ENCODE data around the gene IGF2. TPM values are rescaled to one million over a fixed set of nuclear protein-coding genes. Genes with fewer than 3 reads are reported as not detected.
"Not testable (repeated sequence)": the region's sequence is repeated elsewhere in the genome, so short reads cannot be mapped to it uniquely, and the experiment has no call there.

Gene IGF2
- total and polyA plus RNA-seq, 2 donors (not counting 1 experiment from before 2014, with no cell fraction given): not detected

- peaks cover 0 to 3% (median 0%) of the 10 kb centered on the region in 3 donors for H3K9me3 ChIP-seq (ENCODE audit: control extremely low read depth in 1 of 3, control insufficient read depth in 2 of 3, insufficient read depth in 1 of 3, low read length in 2 of 3)
- Mint-ChIP-seq H3K4me1 (no peaks in the 10 kb centered on the region), H3K27me3 (peaks cover 3% of the 10 kb centered on the region), H3K27ac (no peak overlapping the region), H3K9me3 (ENCODE audit: insufficient read depth) (no peaks in the 10 kb centered on the region), H3K4me3 (no peak overlapping the region)
- H3K4me3 ChIP-seq (ENCODE audit: control extremely low read depth in 1 of 5, extremely low read depth in 1 of 5, insufficient read depth in 1 of 5, low read depth in 2 of 5, low read length in 4 of 5): no peak overlapping the region
- no peak for DNase-seq
- intact Hi-C loops (cut with micrococcal nuclease): no loop called here
- H3K4me1 ChIP-seq (ENCODE audit: control insufficient read depth in 2 of 2, insufficient read depth in 2 of 2, low read length in 2 of 2): no peaks in the 10 kb centered on the region
- ATAC-seq (ENCODE audit: low read depth): no peak
- no peak overlapping the region for H3K4me2 ChIP-seq (replicated peaks; ENCODE audit: low read depth, low read length, poor library complexity, severe bottlenecking)
- H4K20me1 ChIP-seq (ENCODE audit: control insufficient read depth, insufficient read depth, low read length, poor library complexity, severe bottlenecking): no peaks in the 10 kb centered on the region
- H3K9ac ChIP-seq (ENCODE audit: low read length): no peak overlapping the region
- ChIA-PET CTCF (interaction anchor here (1.5 kb wide), 1 partner anchor 241 kb away, joined by 3 read pairs; no protein-coding TSS in a partner anchor), POLR2A (no interaction called here)
- no peak overlapping the region for H3K27ac ChIP-seq (ENCODE audit: low read length in 2 of 2)
- H3K36me3 ChIP-seq (replicated peaks in 1 of 2; ENCODE audit: control extremely low read depth in 1 of 2, control insufficient read depth in 1 of 2, extremely low read depth in 1 of 2, insufficient read depth in 2 of 2, low read length in 1 of 2): no peaks in the 10 kb centered on the region
- H3K27me3 ChIP-seq (replicated peaks in 1 of 4; ENCODE audit: control extremely low read depth in 1 of 4, control insufficient read depth in 3 of 4, insufficient read depth in 4 of 4, low read length in 3 of 4): no peaks in the 10 kb centered on the region
- 86% methylated on average over 10 of the region's 10 CpGs for WGBS (ENCODE audit: insufficient coverage)
- no peaks in the 10 kb centered on the region for H3K79me2 ChIP-seq (ENCODE audit: control insufficient read depth, insufficient read depth, low read length)
- no peak overlapping the region for H2AFZ ChIP-seq (ENCODE audit: insufficient read depth, low read depth, low read length, poor library complexity, severe bottlenecking)
- no peak for TF ChIP-seq CTCF (IDR thresholded peaks at IDR 0.05)
These were observed 40.3 kb upstream of the IGF2 start for GRCh38 chr11:2179516-2179915.

DNA sequence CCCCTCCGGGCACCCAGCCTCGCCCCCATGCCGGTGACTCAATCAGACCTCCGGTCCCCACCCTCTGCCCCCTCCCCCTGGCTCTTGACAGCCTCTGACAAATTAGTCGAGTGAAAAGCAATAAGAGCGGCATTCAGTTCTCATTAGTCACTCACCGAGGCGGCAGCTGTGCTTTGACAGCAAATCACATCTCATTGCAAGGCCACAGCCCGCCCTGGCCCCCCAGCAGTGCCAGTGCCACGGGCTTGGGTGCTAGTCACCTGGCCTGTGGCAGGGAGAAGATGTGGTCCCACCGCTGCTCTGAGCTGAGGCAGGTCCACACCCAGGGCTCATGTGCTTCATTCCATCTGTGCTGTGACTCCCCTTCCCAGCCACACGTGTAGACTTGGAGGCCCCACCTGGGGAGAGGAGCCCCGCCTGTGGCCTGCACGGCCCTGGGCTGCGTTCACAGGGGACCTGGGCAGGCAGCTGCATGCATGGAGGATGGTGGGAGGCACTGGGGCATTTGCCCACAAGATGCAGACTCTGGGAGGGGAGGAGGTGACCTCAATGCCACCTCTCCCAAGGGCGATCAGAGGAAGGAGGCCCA, 39.8 kb upstream of the IGF2 start:
- no peaks in the 10 kb centered on the region for H3K4me1 ChIP-seq (ENCODE audit: control insufficient read depth in 2 of 2, insufficient read depth in 2 of 2, low read length in 2 of 2)
- H3K36me3 ChIP-seq (replicated peaks in 1 of 2; ENCODE audit: control extremely low read depth in 1 of 2, control insufficient read depth in 1 of 2, extremely low read depth in 1 of 2, insufficient read depth in 2 of 2, low read length in 1 of 2): no peaks in the 10 kb centered on the region
- no peaks in the 10 kb centered on the region for H3K27me3 ChIP-seq (replicated peaks in 1 of 4; ENCODE audit: control extremely low read depth in 1 of 4, control insufficient read depth in 3 of 4, insufficient read depth in 4 of 4, low read length in 3 of 4)
- Mint-ChIP-seq H3K4me1 (no peaks in the 10 kb centered on the region), H3K27me3 (peaks cover 3% of the 10 kb centered on the region), H3K9me3 (ENCODE audit: insufficient read depth) (no peaks in the 10 kb centered on the region), H3K27ac (no peak overlapping the region), H3K4me3 (no peak overlapping the region)
- TF ChIP-seq EZH2 (IDR thresholded peaks at IDR 0.05; ENCODE audit: borderline replicate concordance, insufficient read depth, low read depth, low read length, poor library complexity, severe bottlenecking): no peak
- TF ChIP-seq CTCF (IDR thresholded peaks at IDR 0.05): no peak
- ChIA-PET POLR2A (no interaction called here), CTCF (interaction anchor here (1.5 kb wide), 1 partner anchor 242 kb away, joined by 3 read pairs; no protein-coding TSS in a partner anchor)
- no peak overlapping the region for H3K9ac ChIP-seq (ENCODE audit: low read length)
- ATAC-seq (ENCODE audit: low read depth) (no peak), DNase-seq (no peak)
- H3K4me2 ChIP-seq (replicated peaks; ENCODE audit: low read depth, low read length, poor library complexity, severe bottlenecking): no peak overlapping the region
- 66% methylated on average over 15 of the region's 16 CpGs for WGBS (ENCODE audit: insufficient coverage)
- H3K9me3 ChIP-seq (ENCODE audit: control extremely low read depth in 1 of 3, control insufficient read depth in 2 of 3, insufficient read depth in 1 of 3, low read length in 2 of 3): peaks cover 0 to 3% (median 0%) of the 10 kb centered on the region in 3 donors
- no peaks in the 10 kb centered on the region for H4K20me1 ChIP-seq (ENCODE audit: control insufficient read depth, insufficient read depth, low read length, poor library complexity, severe bottlenecking)
- H2AFZ ChIP-seq (ENCODE audit: insufficient read depth, low read depth, low read length, poor library complexity, severe bottlenecking): no peak overlapping the region
- intact Hi-C loops (cut with micrococcal nuclease): no loop called here
- H3K79me2 ChIP-seq (ENCODE audit: control insufficient read depth, insufficient read depth, low read length): no peaks in the 10 kb centered on the region
- no peak overlapping the region for H3K27ac ChIP-seq (ENCODE audit: low read length in 2 of 2)
- no peak overlapping the region for H3K4me3 ChIP-seq (ENCODE audit: control extremely low read depth in 1 of 5, extremely low read depth in 1 of 5, insufficient read depth in 1 of 5, low read depth in 2 of 5, low read length in 4 of 5)

DNA sequence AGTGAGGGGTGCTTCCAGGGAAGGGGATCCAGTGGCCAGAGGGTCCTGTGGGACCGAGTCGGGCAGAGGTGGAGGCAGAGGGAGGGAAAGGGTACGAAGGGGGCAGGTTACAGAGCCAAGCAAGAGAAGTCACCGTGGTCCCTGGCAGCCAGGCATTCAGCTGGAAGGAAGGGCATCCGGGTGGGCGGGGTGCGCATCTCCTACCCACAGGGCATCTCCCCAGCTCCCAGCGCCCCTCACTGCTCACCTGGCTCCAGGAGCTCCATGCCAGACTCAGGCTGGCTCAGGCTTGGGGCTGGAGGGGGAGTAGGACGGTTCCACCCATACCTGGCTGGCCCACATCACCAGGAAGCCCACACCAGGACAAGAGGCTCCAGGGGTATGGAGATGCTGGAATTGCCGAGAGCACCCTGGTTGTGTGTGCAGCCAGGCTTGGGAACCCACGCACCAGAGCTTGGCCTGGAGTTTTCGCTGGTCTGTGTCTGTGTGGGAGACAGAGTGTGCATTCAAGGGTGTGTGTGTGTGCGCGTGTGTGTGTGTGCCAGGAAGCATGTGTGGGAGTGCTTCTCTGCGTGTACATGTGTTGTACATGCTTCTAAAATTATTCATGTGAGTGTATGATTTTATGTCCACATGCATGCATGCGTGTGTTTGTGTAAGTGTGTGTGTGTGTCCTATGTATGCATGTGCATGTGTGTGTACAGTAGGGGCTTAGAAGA, 39.0 kb upstream of the IGF2 start:
- H3K27ac ChIP-seq (ENCODE audit: low read length in 2 of 2); H3K4me2 ChIP-seq (replicated peaks; ENCODE audit: low read depth, low read length, poor library complexity, severe bottlenecking); H2AFZ ChIP-seq (ENCODE audit: insufficient read depth, low read depth, low read length, poor library complexity, severe bottlenecking); H3K27ac Mint-ChIP-seq; H3K27me3 ChIP-seq (replicated peaks in 1 of 4; ENCODE audit: control extremely low read depth in 1 of 4, control insufficient read depth in 3 of 4, insufficient read depth in 4 of 4, low read length in 3 of 4); H3K9me3 ChIP-seq (ENCODE audit: control extremely low read depth in 1 of 3, control insufficient read depth in 2 of 3, insufficient read depth in 1 of 3, low read length in 2 of 3); H4K20me1 ChIP-seq (ENCODE audit: control insufficient read depth, insufficient read depth, low read length, poor library complexity, severe bottlenecking); DNase-seq; H3K4me1 ChIP-seq (ENCODE audit: control insufficient read depth in 2 of 2, insufficient read depth in 2 of 2, low read length in 2 of 2); intact Hi-C loops (cut with micrococcal nuclease); ATAC-seq (ENCODE audit: low read depth); H3K9me3 Mint-ChIP-seq (ENCODE audit: insufficient read depth); H3K79me2 ChIP-seq (ENCODE audit: control insufficient read depth, insufficient read depth, low read length); H3K36me3 ChIP-seq (replicated peaks in 1 of 2; ENCODE audit: control extremely low read depth in 1 of 2, control insufficient read depth in 1 of 2, extremely low read depth in 1 of 2, insufficient read depth in 2 of 2, low read length in 1 of 2); H3K4me1 Mint-ChIP-seq; POLR2A ChIA-PET; H3K9ac ChIP-seq (ENCODE audit: low read length); H3K27me3 Mint-ChIP-seq; H3K4me3 Mint-ChIP-seq; H3K4me3 ChIP-seq (ENCODE audit: control extremely low read depth in 1 of 5, extremely low read depth in 1 of 5, insufficient read depth in 1 of 5, low read depth in 2 of 5, low read length in 4 of 5): not testable (repeated sequence)
- CTCF ChIA-PET: interaction anchor here (1.5 kb wide), 1 partner anchor 243 kb away, joined by 3 read pairs; no protein-coding TSS in a partner anchor
- 76% methylated on average over 10 of the region's 16 CpGs for WGBS (ENCODE audit: insufficient coverage)

All from B cell (primary cell).